Uterus (tissue), 4 donors: Measurements from ENCODE around the gene FAHD1. TPM values are rescaled to one million over a fixed set of nuclear protein-coding genes. Genes with fewer than 3 reads are reported as not detected.

Experiments used
- DNase-seq, 2 donors: peaks; one replicate each; pipeline ENCODE4 v3.0.0-alpha.2; 2019 to 2020
- H3K27ac ChIP-seq, 2 donors: fragments of 200-600 bp; sonication (generic); 1 replicate in 1 of 2; 2 replicates in 1 of 2; pipeline ENCODE4 v1.5.1; 2016 to 2018
- H3K27me3 ChIP-seq, 2 donors: fragments of 200-600 bp; sonication (generic); one replicate each; pipeline ENCODE4 v1.5.1; 2018 to 2019; ENCODE audit warnings: control low read depth in 1 of 2
- H3K36me3 ChIP-seq, 2 donors: fragments of 200-600 bp; sonication (generic); one replicate each; pipeline ENCODE4 v1.5.1; 2019; ENCODE audit warnings: control low read depth in 1 of 2
- H3K4me1 ChIP-seq, 2 donors: fragments of 200-600 bp; sonication (generic); one replicate each; pipeline ENCODE4 v1.5.1; 2018 to 2019; ENCODE audit warnings: control low read depth in 1 of 2
- H3K4me3 ChIP-seq, 2 donors: fragments of 200-600 bp; sonication (generic); 1 replicate in 1 of 2; 2 replicates in 1 of 2; pipeline ENCODE4 v1.5.1; 2018 to 2019; ENCODE audit warnings: mild to moderate bottlenecking in 1 of 2
- H3K9me3 ChIP-seq, 2 donors: fragments of 200-600 bp; sonication (generic); one replicate each; pipeline ENCODE4 v1.5.1; 2019; ENCODE audit warnings: control low read depth in 1 of 2
- CTCF ChIP-seq, 4 experiments: fragments of 200-600 bp in 2 of 4; fragments of 450-650 bp in 2 of 4; sonication (generic) in 2 of 4; IDR thresholded peaks; one replicate each; pipeline ENCODE4 v1.5.1; 2016 to 2019; ENCODE audit warnings: antibody characterized with exemption in 4 of 4, mild to moderate bottlenecking in 2 of 4, moderate library complexity in 1 of 4
- POLR2A ChIP-seq, 2 donors: fragments of 450-650 bp; IDR thresholded peaks; one replicate each; pipeline ENCODE4 v1.6.1; 2016; ENCODE audit warnings: antibody characterized with exemption in 2 of 2, mild to moderate bottlenecking in 1 of 2, moderate library complexity in 1 of 2
- intact Hi-C: fragments of 100-400 bp; cut with DNase I; formaldehyde crosslinking; loops from one replicate; pipeline ENCODE4 v1.15.1; 2023; ENCODE audit warnings: low total_unique reads
- total RNA-seq, 4 donors: library from RNA; depleted of rRNA in 3 of 4; stranded (reverse); fragments of >200 nt in 3 of 4; gene quantifications; one replicate each; pipeline versions ENCODE4 v1.1.0 to v1.2.4, GENCODE V29; 2014 to 2023
- donor health status: DM: yes; HTN: yes; CAD: no.

Gene FAHD1
- total RNA-seq, 4 donors from 2014 or later: 3.5 to 115 (median 22.2) TPM

GRCh38 chr16:1846416-1846815, 19.4 kb downstream of the FAHD1 start:
- DNase-seq: no peak
- Histone ChIP-seq H3K36me3 (no peaks in the 10 kb centered on the region), H3K27ac (no peak overlapping the region), H3K27me3 (no peaks in the 10 kb centered on the region), H3K4me1 (no peaks in the 10 kb centered on the region), H3K9me3 (no peaks in the 10 kb centered on the region), H3K4me3 (no peak overlapping the region)
- intact Hi-C loops: no loop called here
- TF ChIP-seq POLR2A (IDR thresholded peaks at IDR 0.05) (no peak), CTCF (IDR thresholded peaks at IDR 0.05) (no peak)

GRCh38 chr16:1850981-1851380, 24.0 kb downstream of the FAHD1 start:
- H3K4me3 ChIP-seq: no peak overlapping the region
- TF ChIP-seq CTCF (IDR thresholded peaks at IDR 0.05) (no peak), POLR2A (IDR thresholded peaks at IDR 0.05) (no peak)
- no peaks in the 10 kb centered on the region for H3K9me3 ChIP-seq
- no peaks in the 10 kb centered on the region for H3K36me3 ChIP-seq
- no peaks in the 10 kb centered on the region for H3K4me1 ChIP-seq
- intact Hi-C loops: no loop called here
- DNase-seq: no peak
- H3K27me3 ChIP-seq: no peaks in the 10 kb centered on the region
- no peak overlapping the region for H3K27ac ChIP-seq

- H3K27ac ChIP-seq: no peak overlapping the region
- no peaks in the 10 kb centered on the region for H3K9me3 ChIP-seq
- DNase-seq: no peak
- no peak for TF ChIP-seq CTCF (IDR thresholded peaks at IDR 0.05)
- no peak for TF ChIP-seq POLR2A (IDR thresholded peaks at IDR 0.05)
- no peaks in the 10 kb centered on the region for H3K4me1 ChIP-seq
- no peak overlapping the region for H3K4me3 ChIP-seq
- H3K27me3 ChIP-seq: no peaks in the 10 kb centered on the region
- H3K36me3 ChIP-seq: no peaks in the 10 kb centered on the region
- intact Hi-C loops: no loop called here
These were observed 24.8 kb downstream of the FAHD1 start for GRCh38 chr16:1851793-1852192.

GRCh38 chr16:1857433-1858097, 30.6 kb downstream of the FAHD1 start:
- H3K4me3 ChIP-seq: no peak overlapping the region
- no peaks in the 10 kb centered on the region for H3K4me1 ChIP-seq
- no peaks in the 10 kb centered on the region for H3K9me3 ChIP-seq
- no peak overlapping the region for H3K27ac ChIP-seq
- no peak for TF ChIP-seq CTCF (IDR thresholded peaks at IDR 0.05)
- TF ChIP-seq POLR2A (IDR thresholded peaks at IDR 0.05): no peak
- no peaks in the 10 kb centered on the region for H3K36me3 ChIP-seq
- intact Hi-C loops: no loop called here
- H3K27me3 ChIP-seq: no peaks in the 10 kb centered on the region
- no peak for DNase-seq

- Histone ChIP-seq H3K4me3 (no peak overlapping the region), H3K36me3 (no peaks in the 10 kb centered on the region), H3K4me1 (no peaks in the 10 kb centered on the region), H3K27ac (no peak overlapping the region), H3K9me3 (no peaks in the 10 kb centered on the region), H3K27me3 (no peaks in the 10 kb centered on the region)
- TF ChIP-seq POLR2A (IDR thresholded peaks at IDR 0.05) (no peak), CTCF (IDR thresholded peaks at IDR 0.05) (no peak)
- intact Hi-C loops: no loop called here
- no peak for DNase-seq
These were observed 31.3 kb downstream of the FAHD1 start for GRCh38 chr16:1858189-1858865.
